ENCODE results near the gene VHLL. TPM values are rescaled to one million over a fixed set of nuclear protein-coding genes. Genes with fewer than 3 reads are reported as not detected.

Gene VHLL
- total and polyA plus RNA-seq, 5 donors, result not detected

GRCh38 chr1:156291226-156292061, 7.7 kb downstream of the VHLL start:
- intact Hi-C loops (cut with DNase I), result no loop called here
- H3K9me3 ChIP-seq (ENCODE audit: control insufficient read depth, low read length), result no peaks in the 10 kb centered on the region
- DNase-seq (peak; percentile 94 to 97 (median 97)), ATAC-seq (peak; percentile 96)
- no peaks in the 10 kb centered on the region for H3K27me3 ChIP-seq (ENCODE audit: control insufficient read depth, insufficient read depth)
- peak overlapping the region; percentile 38 for H3K4me3 ChIP-seq (ENCODE audit: low read length)
- peak overlapping the region; percentile 37 for H3K27ac ChIP-seq (ENCODE audit: low read length)
- WGBS, result 10% methylated on average over 37 of the region's 37 CpGs
- peaks cover 3% of the 10 kb centered on the region for H3K4me1 ChIP-seq (ENCODE audit: control insufficient read depth, insufficient read depth, low read length)

DNA sequence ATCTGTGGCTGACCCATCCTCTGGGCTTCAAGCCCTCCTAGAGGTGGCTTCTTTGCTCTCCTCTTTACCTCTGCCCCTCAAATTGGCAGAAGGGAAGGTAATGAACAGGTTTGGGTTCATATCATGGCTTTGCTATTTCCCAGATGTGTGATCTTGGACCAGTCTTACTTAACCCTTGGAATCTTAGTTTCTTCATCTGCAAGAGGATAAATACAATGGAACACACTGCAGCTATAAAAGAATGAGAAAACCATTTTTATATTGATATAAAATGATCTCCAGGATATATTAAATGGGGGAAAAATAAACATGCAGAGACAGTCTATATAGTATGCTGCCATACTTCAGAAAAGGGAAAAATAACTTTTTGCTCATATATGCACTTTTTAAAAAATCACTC, 9.2 kb downstream of the VHLL start:
- no peak overlapping the region for H3K4me3 ChIP-seq (ENCODE audit: low read length)
- DNase-seq, result no peak
- H3K4me1 ChIP-seq (ENCODE audit: control insufficient read depth, insufficient read depth, low read length), result peaks cover 2% of the 10 kb centered on the region
- no peaks in the 10 kb centered on the region for H3K27me3 ChIP-seq (ENCODE audit: control insufficient read depth, insufficient read depth)
- intact Hi-C loops (cut with DNase I), result no loop called here
- no peak overlapping the region for H3K27ac ChIP-seq (ENCODE audit: low read length)
- H3K9me3 ChIP-seq (ENCODE audit: control insufficient read depth, low read length), result no peaks in the 10 kb centered on the region
- no peak for ATAC-seq

DNA sequence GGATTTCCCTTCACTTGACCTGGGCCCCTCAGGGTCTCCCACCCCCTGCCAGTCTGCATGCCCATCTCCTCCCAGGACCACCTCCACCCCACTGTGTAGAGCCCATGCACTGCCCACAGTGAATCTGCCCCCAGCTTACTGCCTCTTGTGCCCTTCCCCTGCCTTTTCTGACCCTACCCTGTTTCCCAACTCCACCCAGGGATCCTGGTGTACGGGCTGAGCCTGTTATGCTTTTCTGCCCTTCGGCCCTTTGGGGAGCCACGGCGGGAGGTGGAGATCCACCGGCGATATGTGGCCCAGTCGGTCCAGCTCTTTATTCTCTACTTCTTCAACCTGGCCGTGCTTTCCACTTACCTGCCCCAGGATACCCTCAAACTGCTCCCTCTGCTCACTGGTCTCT, 13.0 kb downstream of the VHLL start:
- no peak overlapping the region for H3K27ac ChIP-seq (ENCODE audit: low read length)
- DNase-seq (no peak), ATAC-seq (no peak)
- H3K4me1 ChIP-seq (ENCODE audit: control insufficient read depth, insufficient read depth, low read length), result peaks cover 12% of the 10 kb centered on the region
- intact Hi-C loops (cut with DNase I), result no loop called here
- H3K27me3 ChIP-seq (ENCODE audit: control insufficient read depth, insufficient read depth), result no peaks in the 10 kb centered on the region
- no peak overlapping the region for H3K4me3 ChIP-seq (ENCODE audit: low read length)
- no peaks in the 10 kb centered on the region for H3K9me3 ChIP-seq (ENCODE audit: control insufficient read depth, low read length)
- WGBS, result 95% methylated on average over 8 of the region's 8 CpGs

GRCh38 chr1:156285437-156285836, 13.7 kb downstream of the VHLL start:
- no peak for DNase-seq
- 89% methylated on average over 21 of the region's 21 CpGs for whole genome bisulfite sequencing
- Histone ChIP-seq H3K4me1 (ENCODE audit: control insufficient read depth, insufficient read depth, low read length) (peaks cover 12% of the 10 kb centered on the region), H3K9me3 (ENCODE audit: control insufficient read depth, low read length) (no peaks in the 10 kb centered on the region), H3K27ac (ENCODE audit: low read length) (no peak overlapping the region), H3K4me3 (ENCODE audit: low read length) (no peak overlapping the region), H3K27me3 (ENCODE audit: control insufficient read depth, insufficient read depth) (no peaks in the 10 kb centered on the region)
- no peak for ATAC-seq
- intact Hi-C loops (cut with DNase I), result no loop called here

GRCh38 chr1:156284757-156285156, 14.3 kb downstream of the VHLL start:
- peaks cover 16% of the 10 kb centered on the region for H3K4me1 ChIP-seq (ENCODE audit: control insufficient read depth, insufficient read depth, low read length)
- no peaks in the 10 kb centered on the region for H3K9me3 ChIP-seq (ENCODE audit: control insufficient read depth, low read length)
- WGBS, result 73% methylated on average over 4 of the region's 4 CpGs
- DNase-seq (no peak), ATAC-seq (no peak)
- intact Hi-C loops (cut with DNase I), result no loop called here
- H3K27ac ChIP-seq (ENCODE audit: low read length), result no peak overlapping the region
- H3K27me3 ChIP-seq (ENCODE audit: control insufficient read depth, insufficient read depth), result no peaks in the 10 kb centered on the region
- no peak overlapping the region for H3K4me3 ChIP-seq (ENCODE audit: low read length)

DNA sequence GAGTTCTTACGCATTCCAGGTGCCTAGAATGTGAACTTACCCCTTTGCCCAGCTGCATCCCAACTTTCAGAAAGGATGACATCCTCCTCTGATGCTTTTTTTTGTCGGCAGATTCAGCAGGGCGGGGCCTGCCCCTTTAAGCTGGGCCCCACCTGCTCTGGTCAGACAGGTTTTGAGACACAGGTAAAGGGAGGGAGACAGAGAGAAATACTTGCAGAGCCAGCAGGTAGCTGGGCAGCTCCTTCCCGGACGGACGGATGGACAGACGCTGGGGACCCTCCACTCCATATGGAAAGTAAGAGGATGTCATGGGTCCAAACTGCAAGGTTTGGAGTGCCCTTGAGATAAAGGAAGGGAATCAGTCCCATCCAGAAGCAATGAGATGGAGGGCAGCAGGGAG, 15.0 kb downstream of the VHLL start, which contains the start of gene TMEM79:
TMEM79 (plus strand) TSS at position 214 of the 400 bp plus-strand sequence. CDS start 902 bp downstream, outside the sequence.
- peak within 1 kb of the TSS; percentile 74 for H3K4me3 ChIP-seq (ENCODE audit: low read length)
- intact Hi-C loops (cut with DNase I), result no loop called here
- no peaks in the 10 kb centered on the region for H3K9me3 ChIP-seq (ENCODE audit: control insufficient read depth, low read length)
- H3K27me3 ChIP-seq (ENCODE audit: control insufficient read depth, insufficient read depth), result no peaks in the 10 kb centered on the region
- ATAC-seq, result no peak
- peaks cover 16% of the 10 kb centered on the region for H3K4me1 ChIP-seq (ENCODE audit: control insufficient read depth, insufficient read depth, low read length)
- WGBS, result 90% methylated on average over 7 of the region's 7 CpGs
- H3K27ac ChIP-seq (ENCODE audit: low read length), result no peak within 1 kb of the TSS
- no peak for DNase-seq

- DNase-seq (no peak), ATAC-seq (no peak)
- Histone ChIP-seq H3K27ac (ENCODE audit: low read length) (no peak overlapping the region), H3K27me3 (ENCODE audit: control insufficient read depth, insufficient read depth) (no peaks in the 10 kb centered on the region), H3K9me3 (ENCODE audit: control insufficient read depth, low read length) (no peaks in the 10 kb centered on the region), H3K4me1 (ENCODE audit: control insufficient read depth, insufficient read depth, low read length) (peaks cover 16% of the 10 kb centered on the region), H3K4me3 (ENCODE audit: low read length) (peak overlapping the region; percentile 74)
- intact Hi-C loops (cut with DNase I), result no loop called here
- 87% methylated on average over 1 of the region's 1 CpG for WGBS
Observed at GRCh38 chr1:156283521-156283920, 15.6 kb downstream of the VHLL start.

DNA sequence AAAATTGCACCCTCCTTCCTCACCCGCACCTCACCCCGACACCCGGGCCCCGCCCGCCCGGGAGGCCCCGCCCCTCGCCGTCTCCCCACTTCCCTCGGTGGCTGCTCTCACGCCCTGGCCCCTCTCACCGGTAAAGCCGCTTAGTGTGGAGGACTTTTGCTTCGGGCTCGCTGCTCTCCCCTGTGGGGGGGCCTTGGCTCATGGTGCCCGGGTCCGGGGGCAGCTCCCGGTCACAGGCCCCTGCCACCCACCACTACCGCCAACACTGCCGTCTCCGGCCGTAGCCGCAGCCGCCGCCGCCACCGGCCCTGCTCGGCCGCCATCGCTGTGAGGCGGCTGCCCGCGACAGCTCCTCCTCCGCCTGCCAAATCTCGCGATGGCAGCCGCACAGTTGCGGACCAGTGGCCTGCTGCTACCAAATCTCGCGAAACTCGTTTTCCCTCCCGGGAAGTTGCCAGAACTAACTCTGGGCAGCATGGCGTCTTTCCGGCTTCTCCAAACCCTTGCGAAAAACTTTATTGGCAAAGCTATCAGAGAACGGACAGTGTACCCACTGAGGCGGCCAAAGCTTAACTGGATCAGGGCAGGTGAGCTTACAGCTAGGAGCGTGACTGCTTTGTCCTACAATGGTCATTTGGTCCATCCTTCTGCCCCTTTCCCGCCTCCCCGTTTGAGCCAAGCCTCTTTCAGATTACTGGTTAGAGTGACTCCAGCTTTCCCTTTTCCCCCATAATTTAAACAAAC, 16.5 kb downstream of the VHLL start, which contains the start of gene SMG5:
SMG5 (minus strand) TSS at position 347 of the 744 bp plus-strand sequence; CDS start at position 202, 145 bp downstream.
- DNase-seq (peak; percentile 98), ATAC-seq (peak; percentile 94 to 95)
- H3K27ac ChIP-seq (ENCODE audit: low read length), result peak within 1 kb of the TSS; percentile 91
- H3K9me3 ChIP-seq (ENCODE audit: control insufficient read depth, low read length), result no peaks in the 10 kb centered on the region
- intact Hi-C loops (cut with DNase I), result no loop called here
- H3K4me3 ChIP-seq (ENCODE audit: low read length), result peak within 1 kb of the TSS; percentile 74
- WGBS, result under 1% methylated on average over 50 of the region's 50 CpGs
- H3K27me3 ChIP-seq (ENCODE audit: control insufficient read depth, insufficient read depth), result no peaks in the 10 kb centered on the region
- peaks cover 16% of the 10 kb centered on the region for H3K4me1 ChIP-seq (ENCODE audit: control insufficient read depth, insufficient read depth, low read length)

GRCh38 chr1:156281693-156282478, 17.2 kb downstream of the VHLL start:
- ATAC-seq, result peak in 1 of 2 donors; percentile 1
- H3K4me1 ChIP-seq (ENCODE audit: control insufficient read depth, insufficient read depth, low read length), result peaks cover 16% of the 10 kb centered on the region

GRCh38 chr1:156281281-156281680, 17.8 kb downstream of the VHLL start:
- Histone ChIP-seq H3K27ac (ENCODE audit: low read length) (peak overlapping the region; percentile 91), H3K4me3 (ENCODE audit: low read length) (peak overlapping the region; percentile 74), H3K9me3 (ENCODE audit: control insufficient read depth, low read length) (no peaks in the 10 kb centered on the region), H3K4me1 (ENCODE audit: control insufficient read depth, insufficient read depth, low read length) (peaks cover 16% of the 10 kb centered on the region), H3K27me3 (ENCODE audit: control insufficient read depth, insufficient read depth) (no peaks in the 10 kb centered on the region)
- peak; percentile 70 to 74 for ATAC-seq
- intact Hi-C loops (cut with DNase I), result no loop called here
- peak; percentile 65 to 83 (median 78) for DNase-seq
- 13% methylated on average over 8 of the region's 8 CpGs for WGBS

More at GRCh38 chr1:156281693-156282478, 17.2 kb downstream of the VHLL start:
- DNase-seq, result no peak
- no peaks in the 10 kb centered on the region for H3K9me3 ChIP-seq (ENCODE audit: control insufficient read depth, low read length)
- intact Hi-C loops (cut with DNase I), result no loop called here
- H3K27me3 ChIP-seq (ENCODE audit: control insufficient read depth, insufficient read depth), result no peaks in the 10 kb centered on the region
- peak overlapping the region; percentile 74 for H3K4me3 ChIP-seq (ENCODE audit: low read length)
- H3K27ac ChIP-seq (ENCODE audit: low read length), result peak overlapping the region; percentile 91
- WGBS, result 5% methylated on average over 22 of the region's 22 CpGs
